Measurements from ENCODE around the gene KDR.

Gene KDR

DNA sequence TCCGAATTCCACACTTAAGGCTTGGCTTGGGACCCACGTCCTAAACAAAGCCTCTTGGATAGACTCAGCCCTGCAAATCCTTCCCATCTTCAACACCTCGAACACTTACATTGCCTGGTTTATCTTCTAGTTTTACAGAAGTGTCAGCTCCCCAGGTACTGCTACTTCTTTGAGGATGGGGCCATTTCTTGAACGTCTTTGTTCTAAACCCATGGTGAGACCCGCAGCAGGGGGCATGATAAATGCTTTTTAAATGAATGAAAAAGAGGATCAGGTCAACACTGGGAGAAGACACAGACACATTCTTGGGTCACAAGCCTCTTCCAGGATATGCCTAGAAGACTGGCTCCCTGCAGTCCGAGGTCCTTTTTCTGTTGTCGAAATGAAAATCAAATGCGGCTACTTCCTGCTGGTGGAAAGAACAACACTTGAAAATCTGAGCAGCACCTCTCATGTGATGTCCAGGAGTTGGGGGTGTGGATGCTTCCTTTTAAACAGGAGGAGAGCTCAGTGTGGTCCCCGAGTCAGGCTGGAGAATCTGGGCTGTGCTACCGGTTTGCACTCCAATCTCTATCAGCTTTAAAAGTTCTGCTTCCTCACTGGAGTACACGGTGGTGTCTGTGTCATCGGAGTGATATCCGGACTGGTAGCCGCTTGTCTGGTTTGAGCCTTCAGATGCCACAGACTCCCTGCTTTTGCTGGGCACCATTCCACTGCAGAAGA lies 45.8 kb downstream of the KDR start:
- DNase-seq (ENCODE audit: low read depth in 2 of 2): no peak

DNA sequence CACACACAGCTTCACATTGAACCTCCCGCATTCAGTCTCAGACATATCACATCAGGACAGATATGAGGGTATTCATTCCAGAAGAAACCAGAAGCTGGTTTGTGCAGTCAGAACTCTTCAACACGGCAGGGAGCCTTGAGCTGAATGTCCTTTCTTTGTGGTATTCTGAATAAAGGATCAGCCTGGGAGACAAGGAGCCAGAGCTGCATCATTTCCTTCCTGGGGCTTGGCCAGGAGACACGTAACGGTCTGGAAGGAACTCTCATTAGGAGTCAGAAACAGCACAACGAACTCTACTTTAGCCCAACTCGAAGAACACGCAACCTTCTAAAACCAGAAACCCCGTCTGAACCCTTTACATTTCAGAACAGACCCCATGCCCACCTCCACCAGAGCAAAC lies 46.4 kb downstream of the KDR start:
- no peak for DNase-seq (ENCODE audit: low read depth in 2 of 2)

DNA sequence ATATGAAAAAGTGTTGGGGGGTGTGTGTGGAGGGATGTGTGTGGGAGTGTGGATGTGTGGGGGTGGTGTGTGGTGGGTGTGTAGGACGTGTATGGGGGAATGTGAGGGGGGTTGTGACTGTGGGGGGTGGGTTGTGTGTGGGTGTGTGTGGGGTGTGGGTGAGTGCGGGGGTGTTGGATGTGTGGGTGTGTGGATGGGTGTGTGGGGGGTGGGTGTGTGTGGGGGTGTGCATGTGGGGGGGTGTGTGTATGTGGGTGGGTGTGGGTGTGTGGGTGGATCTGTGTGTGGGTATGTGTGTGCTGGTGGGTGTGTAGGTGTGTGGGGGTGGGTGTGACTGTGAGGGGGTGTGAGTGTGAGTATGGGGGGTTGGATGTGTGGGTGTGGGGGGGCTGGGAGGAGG lies 47.8 kb downstream of the KDR start:
- DNase-seq (ENCODE audit: low read depth in 2 of 2): no peak

DNA sequence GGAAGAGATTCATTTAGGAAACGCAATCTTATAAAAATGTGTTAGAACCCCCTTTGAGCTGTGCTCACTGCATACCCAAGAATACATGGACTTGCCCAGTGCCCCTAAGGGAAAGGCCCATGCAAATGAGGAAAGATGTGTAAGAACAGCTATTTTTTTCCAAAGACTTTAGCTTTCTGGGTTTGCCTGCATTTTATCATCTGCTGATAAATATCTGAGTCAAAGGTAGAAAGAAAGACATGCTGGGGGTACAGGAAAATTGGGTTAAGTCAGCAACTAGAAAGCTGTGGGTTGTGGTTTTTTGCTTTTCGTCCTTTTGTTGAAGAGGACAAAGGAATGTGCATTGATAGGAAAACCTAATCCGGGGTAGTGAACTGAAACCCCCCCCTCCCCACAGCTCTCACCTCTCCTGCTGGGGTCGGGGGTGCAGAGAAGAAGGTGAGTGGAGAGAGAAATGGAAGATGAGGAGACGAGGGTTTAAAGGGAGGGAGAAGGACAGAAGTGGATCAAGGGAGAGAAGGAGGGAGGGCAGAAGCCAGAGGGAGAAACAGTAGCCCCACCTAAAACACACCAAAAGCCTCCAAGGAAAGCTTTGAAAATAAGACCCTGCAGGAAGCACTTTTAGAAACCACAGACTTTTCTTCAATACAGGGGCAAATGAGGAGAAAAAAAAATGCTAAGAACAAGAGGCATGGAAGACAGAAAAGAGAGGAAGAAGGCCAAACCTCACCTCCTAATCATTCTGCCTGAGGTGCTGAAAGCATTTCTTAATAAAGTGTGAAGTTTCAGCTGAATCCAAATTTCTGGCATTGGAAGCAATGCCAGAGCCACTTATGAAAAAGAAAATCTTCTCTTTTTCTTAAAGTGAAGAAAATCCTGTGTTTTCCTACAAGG lies 49.3 kb downstream of the KDR start:
- no peak for DNase-seq (ENCODE audit: low read depth in 2 of 2)

DNA sequence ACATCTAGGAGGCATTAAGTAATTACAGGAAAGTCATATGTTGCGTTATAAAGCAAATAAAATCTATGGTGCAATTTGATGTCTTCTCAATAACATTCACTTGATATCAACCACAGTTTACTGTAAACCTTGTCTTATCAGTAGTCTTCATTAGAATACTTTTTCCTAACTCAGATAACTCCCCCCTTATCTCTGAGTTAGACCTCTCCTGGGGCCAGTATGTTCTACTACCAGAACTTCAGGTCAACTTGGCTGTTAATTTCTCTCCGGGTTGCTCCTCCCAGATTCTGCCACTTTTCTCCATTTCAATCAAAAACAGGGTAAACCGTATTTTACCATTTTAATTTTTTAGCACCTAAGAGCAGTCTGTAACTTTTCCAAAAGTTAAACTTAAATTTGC lies 50.0 kb downstream of the KDR start:
- no peak for DNase-seq (ENCODE audit: low read depth in 2 of 2)

DNA sequence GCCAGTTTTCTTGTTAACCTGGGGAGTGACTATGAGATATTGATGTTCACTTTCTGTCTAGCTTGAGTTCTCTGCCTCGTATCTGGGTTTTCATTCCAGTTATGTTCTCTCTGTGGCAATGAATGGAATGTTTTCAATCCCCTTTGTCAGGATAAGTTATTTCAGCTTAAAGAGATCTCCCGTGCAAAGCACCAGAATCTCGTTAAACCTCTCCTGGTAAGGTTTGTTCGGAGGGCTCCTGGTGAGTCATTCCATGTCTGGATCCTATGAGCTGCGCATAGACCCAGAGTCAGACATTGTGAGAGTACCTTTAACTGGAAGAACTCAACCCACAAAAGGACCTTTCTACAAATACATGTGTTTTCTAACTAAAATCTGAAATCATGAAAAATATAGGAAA lies 51.0 kb downstream of the KDR start:
- no peak for DNase-seq (ENCODE audit: low read depth in 2 of 2)

DNA sequence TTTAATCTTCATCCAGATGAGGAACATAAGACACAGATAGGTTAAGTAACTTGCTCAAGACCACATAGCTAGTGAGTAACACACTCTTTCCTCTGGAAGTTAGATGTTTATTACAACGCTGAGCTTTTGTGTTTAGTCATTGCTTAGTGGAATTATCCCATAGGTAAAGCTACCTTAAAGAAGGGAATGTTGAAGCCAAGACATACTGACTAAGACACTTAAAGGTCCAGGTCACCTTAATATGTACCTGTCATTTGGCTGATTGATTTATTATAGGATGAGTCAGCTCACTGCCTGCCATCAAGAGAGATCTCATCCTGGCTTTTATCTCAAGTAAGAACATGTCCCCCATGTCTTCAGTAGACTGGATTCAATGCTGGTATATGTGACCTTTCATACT lies 53.4 kb downstream of the KDR start:
- DNase-seq (ENCODE audit: low read depth in 2 of 2): no peak

DNA sequence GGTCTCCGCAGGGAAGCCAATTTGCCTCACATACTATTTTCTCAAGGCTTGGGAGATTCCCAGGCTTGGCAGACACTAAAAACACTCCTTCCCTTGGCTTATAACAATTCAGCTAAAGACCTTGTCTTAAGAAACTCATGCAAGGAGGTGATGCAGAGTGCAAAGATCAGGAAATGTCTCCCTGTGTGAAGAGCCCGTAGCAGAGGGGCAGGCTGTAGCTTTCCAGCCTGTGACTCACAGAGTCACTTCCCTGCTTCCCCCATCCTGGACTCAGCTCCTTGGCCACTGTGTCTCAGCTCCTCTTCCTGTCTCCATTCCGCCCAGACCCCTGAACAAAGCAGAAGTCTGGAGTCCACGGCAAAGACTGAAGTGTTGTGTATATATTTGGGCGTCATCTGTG lies 56.1 kb downstream of the KDR start:
- DNase-seq (ENCODE audit: low read depth in 2 of 2): no peak

DNA sequence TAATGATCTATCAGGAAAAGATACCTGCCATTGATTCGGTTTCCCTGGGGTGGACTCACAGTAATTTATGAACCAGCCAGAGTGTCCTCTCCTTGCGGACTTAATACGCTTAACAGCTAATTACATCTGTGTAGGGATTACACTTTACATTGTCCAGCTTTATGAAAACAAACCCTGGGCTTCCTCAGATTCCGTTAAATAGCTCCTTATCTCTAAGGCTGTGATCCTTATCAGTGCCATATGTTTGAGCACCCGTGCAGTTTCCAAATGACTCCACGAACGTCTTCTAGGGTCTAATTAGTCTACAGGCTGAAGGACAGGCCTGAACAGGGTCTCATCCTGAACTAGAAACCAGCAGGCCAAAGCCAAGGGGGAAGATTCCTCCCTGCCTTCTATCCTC lies 56.9 kb downstream of the KDR start:
- no peak for DNase-seq (ENCODE audit: low read depth in 2 of 2)

DNA sequence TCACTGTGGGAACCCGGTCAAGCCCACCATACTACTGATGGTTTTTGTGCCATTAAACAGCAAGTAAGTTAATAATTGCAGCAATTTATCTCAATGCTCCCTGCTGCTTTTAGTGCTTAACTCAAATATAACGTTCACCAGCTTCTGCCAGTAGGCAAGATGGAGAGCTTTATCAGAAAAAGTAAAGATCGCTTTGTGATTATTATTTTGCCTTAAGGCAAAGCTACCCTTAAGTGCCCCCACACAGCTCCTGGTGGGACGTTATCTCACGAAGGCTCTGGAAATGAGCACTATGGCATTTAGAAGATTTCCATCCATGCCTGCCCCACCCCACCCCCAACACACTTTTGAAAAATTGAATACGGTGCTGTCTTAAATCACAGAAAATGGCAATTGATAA lies 59.4 kb downstream of the KDR start:
- no peak for DNase-seq (ENCODE audit: low read depth in 2 of 2)

DNA sequence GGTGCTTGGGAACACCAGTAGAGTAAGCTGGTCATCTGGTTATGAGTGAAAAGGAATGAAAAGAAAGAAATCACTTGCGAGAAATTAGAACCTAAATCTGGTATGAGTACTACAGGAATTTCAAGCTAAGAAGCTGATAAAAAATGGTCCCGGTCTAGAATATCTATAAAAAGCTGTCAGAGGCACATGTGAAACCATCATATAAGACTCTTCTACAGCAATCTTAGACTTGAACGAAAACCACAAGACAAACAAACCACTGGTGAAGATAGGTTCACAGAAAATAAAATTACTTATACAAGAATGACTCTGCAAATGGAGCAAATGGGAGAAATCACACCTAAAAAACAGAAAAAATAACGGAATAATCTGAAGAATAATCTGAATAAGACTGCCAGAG lies 69.9 kb downstream of the KDR start:
- DNase-seq (ENCODE audit: low read depth in 2 of 2): no peak

DNA sequence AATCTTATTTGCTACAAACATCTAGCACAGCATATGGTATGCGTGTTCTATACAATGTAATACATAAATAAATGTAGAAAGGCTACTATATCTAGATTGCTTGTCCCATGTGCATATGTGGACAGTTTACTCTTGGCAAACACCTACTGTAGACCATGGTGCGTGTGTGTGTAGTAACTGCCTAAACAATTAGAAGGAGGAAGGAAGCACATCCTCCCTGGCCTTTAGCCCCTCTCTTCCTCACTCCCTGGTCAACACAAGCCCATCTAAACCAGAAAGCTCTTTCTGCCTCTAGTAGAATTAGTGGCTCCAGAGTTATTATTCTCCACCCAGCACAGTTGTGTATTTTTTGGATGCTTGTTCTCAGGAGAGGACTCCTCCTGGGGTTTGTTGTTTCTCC lies 73.9 kb downstream of the KDR start:
- DNase-seq (ENCODE audit: low read depth in 2 of 2): no peak

DNA sequence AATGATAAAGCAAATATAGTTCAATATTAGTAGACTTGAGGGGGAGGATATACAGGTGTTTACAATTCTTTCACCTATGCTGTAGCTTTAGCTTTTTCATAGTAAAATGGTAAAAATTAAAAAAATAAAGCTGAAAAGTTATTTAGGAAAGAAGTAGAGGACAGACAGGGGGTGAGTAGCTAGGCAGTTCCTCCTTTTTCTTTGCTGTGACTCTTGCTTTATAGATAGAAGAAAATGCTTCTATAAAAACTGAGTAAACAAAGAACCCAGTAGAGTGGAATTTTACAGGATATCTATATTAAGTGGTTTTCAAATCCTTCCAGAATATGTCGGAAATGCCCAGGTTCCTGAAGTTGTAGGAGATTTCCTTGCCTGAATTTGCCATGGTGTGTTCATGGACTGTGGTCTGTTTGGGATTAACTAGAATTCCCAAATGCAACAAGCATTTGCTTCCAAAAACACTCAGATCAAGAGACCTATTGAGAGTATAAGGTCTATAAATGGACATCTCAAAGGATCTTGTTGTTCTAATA lies 74.9 kb downstream of the KDR start:
- DNase-seq (ENCODE audit: low read depth in 2 of 2): no peak

DNA sequence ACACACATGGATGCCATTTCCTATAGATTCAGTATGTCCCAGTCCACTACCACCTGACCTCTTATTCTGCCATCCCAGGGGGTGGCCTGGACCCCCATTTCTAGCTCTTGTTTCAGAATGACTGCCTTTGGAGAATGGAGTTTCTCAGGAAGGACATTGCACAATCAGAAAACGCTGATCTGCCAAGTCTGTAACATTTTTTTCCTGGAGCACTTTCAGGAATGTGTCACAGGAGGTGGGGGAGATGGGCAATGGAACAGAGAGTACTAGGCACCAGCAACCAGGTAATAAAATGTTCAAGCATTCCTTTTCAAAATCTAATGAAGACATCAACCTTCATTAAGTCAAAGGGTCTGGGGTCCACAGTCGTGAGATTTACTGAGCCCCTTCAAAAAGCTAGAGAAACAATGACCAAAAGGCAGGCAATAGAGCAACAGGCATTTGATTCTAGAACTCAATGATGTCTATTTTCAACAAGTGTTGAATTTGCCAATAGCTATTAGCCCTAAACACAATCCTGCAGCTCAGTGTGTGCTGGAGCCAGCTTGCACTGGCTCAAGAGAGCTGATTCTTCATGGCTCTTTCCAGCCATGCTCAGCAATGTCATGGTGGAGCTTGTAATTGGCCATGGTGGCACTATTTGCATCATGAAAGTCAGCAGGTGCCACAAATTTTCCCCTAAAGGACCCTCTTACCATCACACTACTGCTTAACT lies 87.1 kb downstream of the KDR start:
- no peak for DNase-seq (ENCODE audit: low read depth in 2 of 2)

DNA sequence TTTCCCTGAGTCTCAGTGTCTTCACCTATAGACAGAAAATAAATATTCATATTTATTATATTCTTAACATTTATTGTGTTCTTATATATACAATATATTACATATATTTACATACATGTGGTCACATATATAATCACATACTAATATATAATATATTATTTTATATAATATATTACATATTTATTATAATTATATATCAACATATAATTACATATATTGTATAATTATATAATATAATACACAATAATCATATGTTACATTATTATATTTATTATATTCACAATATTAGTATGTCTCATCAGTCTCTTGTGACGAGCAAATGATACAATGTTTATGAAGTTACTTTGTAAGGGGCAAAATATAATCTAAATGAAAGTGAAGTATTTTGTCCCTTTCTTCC lies 87.7 kb downstream of the KDR start:
- no peak for DNase-seq (ENCODE audit: low read depth in 2 of 2)

DNA sequence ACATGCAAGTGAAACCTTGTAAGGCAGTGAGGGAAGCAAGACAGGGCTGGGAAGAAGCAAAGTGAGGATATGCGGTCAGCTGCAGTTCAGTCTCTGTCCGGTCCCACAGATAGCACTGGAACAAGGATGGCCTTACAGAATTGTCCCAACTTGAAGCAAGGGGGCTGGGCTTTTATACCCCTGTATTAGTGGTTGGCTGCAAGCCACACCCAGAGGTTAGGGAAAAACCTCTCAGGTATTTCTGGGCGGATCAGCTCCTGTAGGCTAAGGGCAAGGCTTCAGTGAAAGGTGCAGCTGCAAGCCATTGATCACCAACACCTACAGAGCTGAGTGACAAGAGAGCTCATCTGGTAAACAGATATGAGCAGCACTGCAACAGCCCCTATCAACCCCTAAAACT lies 89.0 kb downstream of the KDR start:
- DNase-seq (ENCODE audit: low read depth in 2 of 2): no peak

DNA sequence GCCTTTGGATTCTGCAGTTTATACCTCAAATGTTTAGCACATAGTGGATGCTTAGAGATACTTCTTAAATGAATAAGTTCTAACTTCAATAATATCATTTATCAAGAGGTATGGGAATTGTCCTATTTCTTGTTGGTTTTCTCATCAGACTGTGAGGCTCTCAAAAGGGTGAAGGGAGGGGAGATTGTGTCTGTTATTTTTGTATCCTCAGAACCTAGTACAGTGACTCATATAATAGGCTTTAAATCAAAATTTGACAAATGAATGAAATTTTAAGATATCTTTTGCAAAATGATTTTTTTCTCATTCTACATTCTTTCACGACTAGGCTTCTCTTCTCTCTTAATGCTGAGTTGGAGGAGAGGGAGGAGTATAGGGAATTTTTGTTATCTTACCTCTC lies 89.5 kb downstream of the KDR start:
- DNase-seq (ENCODE audit: low read depth in 2 of 2): no peak

DNA sequence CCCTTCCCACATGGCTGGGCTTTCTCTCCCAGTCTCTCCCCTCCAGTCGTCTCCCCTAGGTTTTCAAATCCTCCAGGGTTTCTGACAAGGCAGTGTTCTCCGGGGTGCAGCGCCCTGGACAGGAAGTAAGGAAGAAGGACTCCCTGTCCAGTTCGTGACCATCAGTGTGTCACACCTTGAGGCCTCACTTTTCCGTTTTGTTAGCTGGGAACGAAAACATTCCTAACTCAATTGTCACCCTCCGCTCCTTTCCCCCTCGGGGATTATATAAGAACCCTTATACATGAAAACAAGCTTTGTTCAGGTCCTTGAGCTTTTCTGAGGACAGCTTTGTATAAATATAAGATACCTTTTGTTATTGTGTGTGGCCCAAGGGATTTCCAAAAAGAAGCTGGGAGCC lies 92.1 kb downstream of the KDR start:
- no peak for DNase-seq (ENCODE audit: low read depth in 2 of 2)

DNA sequence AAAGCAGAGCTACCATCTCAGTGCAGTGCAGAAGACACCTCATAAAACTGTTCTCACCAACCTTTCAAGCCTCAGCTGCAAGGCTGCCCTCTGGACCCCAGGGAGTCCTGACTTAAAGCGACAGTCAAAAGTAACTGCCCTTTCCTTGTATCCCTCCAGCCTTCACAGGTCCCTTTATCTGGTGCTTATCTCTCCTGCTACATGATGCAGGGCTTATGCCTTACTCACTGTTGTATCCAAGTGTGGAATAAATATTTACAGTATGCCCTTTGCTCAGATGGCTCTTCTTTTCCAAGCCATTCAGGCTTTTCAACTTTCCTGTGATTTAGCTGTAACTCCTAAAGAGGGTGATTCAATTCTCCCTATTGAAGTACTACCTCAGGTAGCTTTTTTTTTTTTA lies 92.6 kb downstream of the KDR start:
- no peak for DNase-seq (ENCODE audit: low read depth in 2 of 2)

DNA sequence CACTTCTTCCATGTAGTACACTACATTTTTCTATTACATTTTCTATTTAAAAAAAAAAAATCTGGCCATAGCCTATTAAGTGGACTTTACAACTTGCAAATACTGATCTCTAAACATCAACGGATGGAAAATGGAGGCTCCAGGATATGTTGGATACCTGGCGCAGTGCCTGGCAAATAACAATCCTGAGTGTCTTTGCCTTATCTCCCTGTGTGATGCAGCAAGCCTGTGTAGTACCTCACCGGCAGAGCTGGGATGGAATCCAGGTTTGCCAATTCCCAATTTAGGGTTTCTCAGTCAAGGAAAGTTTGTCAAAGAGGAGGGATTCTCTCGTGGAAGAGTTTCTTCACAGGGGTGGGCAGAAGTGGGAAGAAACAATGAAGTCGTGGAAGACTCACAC lies 93.2 kb downstream of the KDR start:
- no peak for DNase-seq (ENCODE audit: low read depth in 2 of 2)

DNA sequence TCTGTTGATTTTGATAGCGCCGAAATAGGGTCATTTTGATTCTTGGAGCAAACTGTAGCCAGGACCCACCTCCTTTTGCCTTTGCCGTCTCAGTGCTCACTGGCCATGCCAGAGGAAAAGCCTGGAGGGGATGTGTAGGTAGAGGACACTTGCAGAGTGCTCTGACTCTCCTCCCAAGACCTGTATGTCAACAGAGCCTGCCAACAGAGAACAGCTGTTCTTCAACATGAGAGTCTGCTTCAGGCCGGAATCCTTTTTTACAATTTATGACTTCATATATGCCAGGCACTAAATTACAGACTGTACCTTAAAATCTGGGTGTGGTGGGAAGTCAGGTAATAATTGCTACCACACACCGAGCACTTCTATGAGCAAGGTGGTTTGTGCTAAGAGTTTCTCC lies 94.2 kb downstream of the KDR start:
- DNase-seq (ENCODE audit: low read depth in 2 of 2): no peak

DNA sequence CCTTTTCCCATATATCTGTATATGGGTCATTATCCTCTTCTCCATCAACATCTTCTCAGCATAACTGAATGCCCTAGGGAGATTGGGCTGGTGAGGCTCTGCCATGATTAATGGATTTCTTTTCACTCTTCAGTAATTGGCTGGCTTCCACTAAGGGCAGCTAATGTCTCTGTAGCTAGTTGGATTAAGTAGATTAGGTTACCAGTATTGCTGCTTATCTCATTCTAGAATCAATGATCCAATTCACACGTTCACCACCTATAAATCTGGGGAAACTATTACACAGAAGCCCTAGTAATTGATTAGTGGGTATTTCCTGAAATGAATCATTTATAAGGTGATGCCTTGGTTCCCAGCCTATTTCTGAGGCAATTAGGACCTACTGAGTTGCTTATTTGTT lies 94.8 kb downstream of the KDR start:
- no peak for DNase-seq (ENCODE audit: low read depth in 2 of 2)

Data from stimulated activated CD8-positive, alpha-beta memory T cell treated with anti-CD3 and anti-CD28 coated beads, Interleukin-15, amount 100 ng/mL, for 4 hours (primary cell).